Stimulated activated CD4-positive, alpha-beta T cell treated with anti-CD3 and anti-CD28 coated beads, Interleukin-12 subunit alpha, Interleukin-12 subunit beta, amount 100 ng/mL, for 48 hours (primary cell): Measurements from ENCODE around the gene MAT2B.

Experiments used
- DNase-seq, 3 donors: peaks; one replicate each; pipeline ENCODE4 v3.0.0-alpha.2; 2020; ENCODE audit warnings: low read depth in 2 of 3, low spot score in 1 of 3

MAT2B gene

DNA sequence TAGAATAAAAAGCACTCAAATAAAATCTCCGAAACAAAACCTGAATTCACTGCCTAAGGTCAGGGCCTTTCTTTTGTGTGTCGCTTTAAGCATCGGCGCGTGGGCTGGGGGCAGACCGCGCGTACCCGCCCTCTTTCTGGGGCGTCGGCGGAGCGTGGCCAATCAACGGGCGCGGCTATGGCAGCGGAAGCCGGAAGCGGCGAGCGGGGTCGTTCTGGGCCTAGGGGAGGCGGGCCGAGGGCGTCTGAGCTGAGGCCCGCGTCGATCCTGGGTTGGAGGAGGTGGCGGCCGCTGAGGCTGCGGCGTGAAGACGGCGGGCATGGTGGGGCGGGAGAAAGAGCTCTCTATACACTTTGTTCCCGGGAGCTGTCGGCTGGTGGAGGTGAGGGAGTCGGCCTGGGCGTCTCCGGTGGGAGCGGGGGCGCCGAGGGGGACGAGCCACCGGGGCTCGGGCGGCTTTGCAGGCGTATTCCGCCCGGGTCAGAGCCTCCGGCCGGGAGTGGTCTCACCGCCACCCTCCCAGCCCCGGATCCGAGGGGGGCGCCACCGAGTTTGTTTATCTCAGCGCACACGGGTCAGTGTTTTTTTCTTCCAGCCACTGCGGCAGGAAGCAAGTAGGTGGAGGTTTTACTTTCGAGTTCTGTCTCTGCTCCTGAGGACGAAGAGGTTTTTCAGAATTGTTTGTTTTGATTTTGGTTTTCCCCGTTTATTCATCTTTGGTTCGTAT, at the start of gene MAT2B:
TSS of gene MAT2B (plus strand) at position 252 of the 727 bp plus-strand sequence. CDS start at position 320, 68 bp downstream.
- peak; percentile 85 to 95 (median 91) for DNase-seq

DNA sequence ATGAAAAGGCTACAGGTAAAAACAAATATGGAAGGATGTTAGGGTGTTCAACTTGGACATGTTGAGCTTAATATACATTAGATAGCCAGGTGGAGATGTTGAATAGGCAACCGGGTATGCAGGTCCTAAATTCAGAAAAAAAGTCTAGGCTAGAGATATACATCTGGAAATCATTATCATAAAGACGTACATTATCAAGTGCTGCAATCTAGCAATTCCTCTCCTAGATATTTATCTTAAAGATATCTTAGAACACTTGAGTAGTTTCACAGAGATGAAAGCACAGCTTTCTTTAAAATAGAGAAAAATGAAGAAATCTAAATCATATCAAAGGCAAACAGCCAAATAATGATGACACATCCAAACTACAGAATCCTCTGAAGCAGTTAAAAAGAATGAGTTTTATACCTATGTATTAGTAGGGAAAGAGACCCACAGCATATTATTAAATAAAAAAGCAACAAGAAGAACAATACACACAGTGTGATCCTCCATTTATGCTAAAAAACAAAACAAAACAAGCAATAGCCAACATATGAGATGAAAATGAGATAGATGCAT, 49.3 kb upstream of the MAT2B start:
- no peak for DNase-seq

GRCh38 chr5:163456840-163457239, 48.6 kb upstream of the MAT2B start:
- DNase-seq = no peak

- no peak for DNase-seq
Measured at GRCh38 chr5:163458778-163459385, 46.5 kb upstream of the MAT2B start.

DNA sequence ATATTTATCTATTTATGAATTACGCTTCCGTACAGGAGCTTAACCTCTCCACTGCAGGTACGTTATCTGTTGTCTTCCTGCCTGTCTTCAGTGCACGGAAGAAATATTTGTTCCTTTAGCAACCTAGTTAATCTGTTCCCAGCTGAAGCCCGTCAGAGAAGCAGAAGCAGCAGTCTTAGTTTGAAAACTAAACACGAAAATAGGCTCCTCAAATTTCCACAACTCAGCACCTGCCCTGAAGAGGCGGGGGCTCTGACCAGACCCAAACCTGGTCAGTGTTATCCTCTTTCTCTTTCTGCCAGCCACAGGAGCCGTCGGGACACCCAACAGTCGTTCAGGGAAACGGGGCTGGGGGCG, 46.0 kb upstream of the MAT2B start:
- DNase-seq = no peak

- DNase-seq = peak; percentile 89 to 91 (median 90)
Measured at GRCh38 chr5:163459819-163460561, 45.4 kb upstream of the MAT2B start, which contains the start of gene NUDCD2. Gene NUDCD2, minus strand, starts transcription at chr5:163460102. Its CDS starts 52 bp downstream, at chr5:163460050.

DNA sequence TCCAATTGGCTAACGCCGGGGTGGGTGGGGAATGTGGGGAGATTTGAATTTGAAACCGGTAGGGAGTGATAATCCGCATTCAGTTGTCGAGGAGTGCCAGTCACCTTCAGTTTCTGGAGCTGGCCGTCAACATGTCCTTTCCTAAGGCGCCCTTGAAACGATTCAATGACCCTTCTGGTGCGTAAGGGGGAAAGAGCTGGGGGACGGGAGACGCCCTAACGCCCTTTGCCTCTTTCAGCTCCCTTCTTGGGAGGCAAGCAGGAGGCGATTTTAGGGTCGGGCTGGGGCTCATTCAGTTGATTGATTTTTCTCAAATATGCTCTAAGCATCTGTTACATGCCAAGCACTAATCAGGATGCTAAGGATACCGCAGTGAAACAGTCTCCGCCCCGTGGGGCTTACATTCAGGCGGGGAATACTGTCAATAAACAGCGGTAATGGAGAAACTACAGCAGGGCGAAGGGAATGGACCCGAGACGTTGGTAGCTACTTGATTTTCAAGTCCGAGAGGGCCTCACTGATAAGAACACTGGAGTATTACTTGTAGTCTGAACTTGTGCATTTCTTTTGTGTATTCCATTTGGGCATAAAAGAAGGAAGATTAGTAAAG, 44.8 kb upstream of the MAT2B start, which contains the start of gene HMMR:
TSS of gene HMMR (plus strand) at position 71 of the 610 bp plus-strand sequence. CDS start at position 132, 61 bp downstream.
- no peak for DNase-seq

- no peak for DNase-seq
Measured at GRCh38 chr5:163463063-163463435, 42.4 kb upstream of the MAT2B start.

DNA sequence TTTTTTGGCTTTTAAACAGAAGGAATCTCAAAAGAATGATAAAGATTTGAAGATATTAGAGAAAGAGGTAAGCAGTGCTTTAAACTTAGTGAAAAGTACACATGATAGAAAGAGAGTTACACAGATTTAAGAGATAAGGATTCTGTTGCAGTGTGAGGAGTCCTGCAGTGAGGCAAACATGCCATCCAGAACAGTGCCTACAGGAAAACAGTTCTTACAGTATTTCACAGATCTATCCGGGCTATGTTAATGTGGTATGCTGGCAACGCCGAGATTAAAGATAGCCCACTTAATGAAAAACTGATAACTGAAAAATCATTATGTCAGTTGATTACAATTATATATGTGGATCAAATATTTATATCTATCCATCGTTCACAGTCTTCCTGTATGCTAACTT, 37.7 kb upstream of the MAT2B start:
- DNase-seq = no peak

DNA sequence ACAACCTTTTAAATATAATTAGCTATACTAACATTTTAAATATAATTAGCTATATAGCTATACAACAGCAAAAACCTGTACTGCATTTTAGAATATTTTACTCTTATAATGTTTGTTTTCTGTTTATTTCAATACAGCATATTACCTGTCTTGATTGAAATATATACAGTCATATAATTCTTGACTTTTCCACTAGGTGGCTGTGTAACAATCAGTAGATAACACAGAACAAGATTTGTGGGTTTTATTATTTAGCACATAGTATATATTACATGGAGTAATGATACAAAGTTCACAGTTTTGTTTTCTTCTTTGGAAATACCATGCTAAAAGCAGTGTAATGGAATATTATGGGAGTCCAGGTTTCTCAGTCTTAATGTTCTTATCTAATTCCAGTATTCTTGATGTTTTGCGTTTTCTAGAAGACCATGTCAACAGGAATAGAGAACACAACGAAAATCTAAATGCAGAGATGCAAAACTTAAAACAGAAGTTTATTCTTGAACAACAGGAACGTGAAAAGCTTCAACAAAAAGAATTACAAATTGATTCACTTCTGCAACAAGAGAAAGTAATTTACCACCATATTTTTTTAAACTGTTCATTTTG, 31.7 kb upstream of the MAT2B start:
- DNase-seq = no peak

- DNase-seq = no peak
Measured at GRCh38 chr5:163475411-163475810, 30.0 kb upstream of the MAT2B start.

- no peak for DNase-seq
Measured at GRCh38 chr5:163478126-163478981, 27.1 kb upstream of the MAT2B start.

GRCh38 chr5:163478982-163479271, 26.5 kb upstream of the MAT2B start:
- no peak for DNase-seq

DNA sequence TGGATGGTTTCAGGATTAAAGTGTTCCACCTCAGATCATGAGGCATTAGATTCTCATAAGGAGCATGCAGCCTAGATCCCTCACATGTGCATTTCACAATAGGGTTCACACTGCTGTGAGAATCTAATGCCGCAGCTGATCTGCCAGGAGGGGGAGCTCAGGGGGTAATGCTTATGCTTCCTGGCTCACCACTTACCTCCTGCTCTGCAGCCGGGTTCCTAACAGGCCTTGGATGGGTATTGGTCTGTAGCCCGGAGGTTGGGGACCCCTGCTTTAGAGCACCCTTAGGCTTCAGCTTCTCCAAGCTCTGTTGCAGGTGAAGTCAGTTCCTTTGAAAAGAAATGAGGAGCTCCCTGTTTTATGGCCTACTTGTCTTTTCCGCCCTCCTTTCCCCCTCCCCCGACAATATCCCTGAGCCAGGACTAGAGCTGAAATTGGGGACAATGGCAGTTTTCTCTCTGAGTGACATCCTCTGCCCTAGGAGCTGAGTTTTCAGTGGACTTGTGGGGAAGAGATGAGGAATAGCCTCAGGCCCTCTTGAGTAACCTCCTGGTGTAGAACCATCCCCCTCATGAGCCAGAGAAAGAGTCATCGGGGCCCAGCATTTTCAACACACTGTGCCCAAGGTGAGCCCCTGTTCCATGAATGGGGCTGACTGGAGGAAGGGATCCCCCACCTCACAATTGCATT, 16.2 kb upstream of the MAT2B start:
- no peak for DNase-seq

DNA sequence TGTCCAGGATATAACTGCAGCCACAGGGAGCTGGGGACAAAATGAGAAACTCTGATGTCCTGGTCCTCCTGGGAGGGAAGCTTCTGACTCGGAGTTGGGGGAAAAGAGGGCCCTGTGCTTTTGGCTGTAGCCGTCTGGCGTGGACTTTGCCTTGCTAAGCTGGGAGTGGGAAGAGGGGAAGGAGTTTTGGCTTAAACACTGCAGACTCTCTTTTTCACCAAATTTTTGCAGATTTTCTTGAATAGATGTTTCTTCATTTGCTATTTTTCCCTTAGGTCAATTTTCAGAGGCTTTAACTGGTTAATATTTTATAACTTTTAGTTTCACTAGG, 15.7 kb upstream of the MAT2B start:
- DNase-seq = no peak

DNA sequence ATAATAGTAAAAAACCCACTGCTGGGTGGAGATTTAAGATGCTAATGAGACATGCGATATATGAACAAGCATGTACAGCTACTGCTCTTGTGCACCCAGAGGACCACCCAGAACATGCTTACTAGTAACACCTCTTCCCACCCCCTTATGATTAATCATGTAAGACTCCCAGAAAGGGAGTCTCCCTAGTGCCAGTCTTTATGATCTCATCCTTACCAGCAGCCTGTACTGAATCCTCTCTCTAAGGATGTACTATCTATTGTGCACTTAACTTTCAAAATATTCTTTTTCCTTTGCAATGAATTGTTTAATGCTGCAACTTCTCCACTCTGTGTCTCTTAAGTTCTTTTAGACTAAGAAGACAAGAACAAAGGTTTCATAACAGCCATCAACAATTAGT, 9.1 kb upstream of the MAT2B start:
- DNase-seq = no peak

DNA sequence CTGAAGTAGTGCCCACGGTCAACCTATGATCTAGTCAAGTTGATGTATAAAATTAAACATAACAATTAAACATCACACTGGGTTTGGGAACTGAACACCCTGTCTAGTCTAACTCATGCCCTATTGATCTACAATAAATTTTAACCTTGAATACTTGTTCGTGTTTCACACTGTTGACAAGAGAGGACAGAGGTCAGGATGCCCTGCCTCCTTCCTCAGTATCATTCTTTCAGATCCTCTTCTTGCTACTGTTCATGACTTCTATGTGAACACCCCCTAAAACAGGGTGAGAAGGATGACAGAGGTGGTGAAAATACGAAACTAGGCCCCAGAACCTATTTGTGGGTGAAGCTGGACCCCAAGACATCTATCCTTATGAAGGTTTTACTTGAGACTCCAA, 8.1 kb upstream of the MAT2B start:
- DNase-seq = no peak

- no peak for DNase-seq
Measured at GRCh38 chr5:163498886-163499285, 6.5 kb upstream of the MAT2B start.

- no peak for DNase-seq
Measured at GRCh38 chr5:163502521-163502920, 2.9 kb upstream of the MAT2B start.
